Mammary microvascular endothelial cell (primary cell): ENCODE measurements around the gene PRODH. TPM values are rescaled to one million over a fixed set of nuclear protein-coding genes. Genes with fewer than 3 reads are reported as not detected.

Experiments used
- total RNA-seq: library from RNA; depleted of rRNA; stranded (reverse); fragments of >200 nt; gene quantifications from 2 replicates; pipeline ENCODE4 v1.2.3, GENCODE V29; 2015

The PRODH gene
- total RNA-seq = 0.20 TPM in 1 of 2 replicates, not detected in the other

GRCh38 chr22:18935889-18936529, at the start of gene PRODH:
TSS of gene PRODH (minus strand) at chr22:18936293. CDS start at chr22:18936287, 6 bp downstream.

GRCh38 chr22:18905540-18906409, 30.3 kb downstream of the PRODH start, which contains the start of gene DGCR6:
TSS of gene DGCR6 (plus strand) at chr22:18906320. CDS start at chr22:18906375, 55 bp downstream.

Other genes starting within 250 kb of the PRODH start
- 0.10 and 0.27 TPM in 2 replicates for gene DGCR6, start 30.0 kb downstream of the PRODH start, total RNA-seq
- 32.5 TPM in 2 replicates for gene DGCR2, start 186.1 kb upstream of the PRODH start, total RNA-seq
- not detected in 2 replicates for gene TSSK2, start 195.0 kb upstream of the PRODH start, total RNA-seq
- 17.9 and 19.5 TPM in 2 replicates for gene ESS2, start 208.4 kb upstream of the PRODH start, total RNA-seq
- gene GSC2, start 214.0 kb upstream of the PRODH start, total RNA-seq = not detected in 2 replicates
- gene SLC25A1, start 242.4 kb upstream of the PRODH start, total RNA-seq = 97.5 and 106 TPM in 2 replicates